GM21529 (cell line): Measurements from ENCODE around the gene ALLC.
"Not testable (repeated sequence)": the region's sequence is repeated elsewhere in the genome, so short reads cannot be mapped to it uniquely, and the experiment has no call there.

ENCODE experiments used
- ATAC-seq: cut with Tn5 transposase; IDR thresholded peaks from one replicate; pipeline ENCODE4 v1.9.1; 2021; ENCODE audit not compliant: unreplicated experiment

Gene ALLC

GRCh38 chr2:3654011-3654410, 4.0 kb upstream of the ALLC start:
- no peak for ATAC-seq

GRCh38 chr2:3654531-3655225, 3.3 kb upstream of the ALLC start:
- ATAC-seq, result no peak

- no peak for ATAC-seq
Observed at GRCh38 chr2:3655871-3656761, 1.9 kb upstream of the ALLC start.

- no peak for ATAC-seq
Observed at GRCh38 chr2:3656762-3657721, 958 bp upstream of the ALLC start.

- no peak for ATAC-seq
Observed at GRCh38 chr2:3659447-3660432, 1.7 kb downstream of the ALLC start.

- ATAC-seq, result not testable (repeated sequence)
Observed at GRCh38 chr2:3660640-3661039, 2.6 kb downstream of the ALLC start.

- no peak for ATAC-seq
Observed at GRCh38 chr2:3661149-3661660, 3.2 kb downstream of the ALLC start.

GRCh38 chr2:3662239-3662638, 4.2 kb downstream of the ALLC start:
- ATAC-seq, result no peak

- ATAC-seq, result no peak
Observed at GRCh38 chr2:3664118-3664517, 6.1 kb downstream of the ALLC start.

GRCh38 chr2:3664925-3665324, 6.9 kb downstream of the ALLC start:
- ATAC-seq, result no peak

- no peak for ATAC-seq
Observed at GRCh38 chr2:3665886-3666612, 8.0 kb downstream of the ALLC start.

- ATAC-seq, result no peak
Observed at GRCh38 chr2:3666613-3666975, 8.6 kb downstream of the ALLC start.

- no peak for ATAC-seq
Observed at GRCh38 chr2:3667151-3667631, 9.2 kb downstream of the ALLC start.

- ATAC-seq, result no peak
Observed at GRCh38 chr2:3669656-3670055, 11.7 kb downstream of the ALLC start.

GRCh38 chr2:3670376-3670775, 12.4 kb downstream of the ALLC start:
- no peak for ATAC-seq

GRCh38 chr2:3670941-3671340, 12.9 kb downstream of the ALLC start:
- no peak for ATAC-seq

- ATAC-seq, result no peak
Observed at GRCh38 chr2:3672861-3673678, 15.1 kb downstream of the ALLC start.
